Dedifferentiated amniotic fluid mesenchymal stem cell (primary cell): Measurements from ENCODE around the gene INPP5A.
"Not testable (repeated sequence)": the region's sequence is repeated elsewhere in the genome, so short reads cannot be mapped to it uniquely, and the experiment has no call there.

Source experiments
- DNase-seq: peaks from one replicate; pipeline ENCODE4 v3.0.0-alpha.2; 2016; ENCODE audit errors: extremely low spot score

Gene INPP5A

GRCh38 chr10:132813560-132814468 lies 276.2 kb downstream of the INPP5A start:
- no peak for DNase-seq

GRCh38 chr10:132814469-132814856 lies 276.9 kb downstream of the INPP5A start:
- DNase-seq, result no peak

- DNase-seq, result no peak
Measured at GRCh38 chr10:132815168-132815857, 277.7 kb downstream of the INPP5A start.

- no peak for DNase-seq
Measured at GRCh38 chr10:132816718-132817117, 279.1 kb downstream of the INPP5A start.

- DNase-seq, result no peak
Measured at GRCh38 chr10:132817701-132818211, 280.2 kb downstream of the INPP5A start.

- DNase-seq, result no peak
Measured at GRCh38 chr10:132820056-132820455, 282.5 kb downstream of the INPP5A start.

GRCh38 chr10:132825783-132826523 lies 288.4 kb downstream of the INPP5A start:
- not testable (repeated sequence) for DNase-seq

GRCh38 chr10:132826524-132827422 lies 289.2 kb downstream of the INPP5A start:
- no peak for DNase-seq

- no peak for DNase-seq
Measured at GRCh38 chr10:132827423-132827789, 289.8 kb downstream of the INPP5A start.

GRCh38 chr10:132827861-132828539 lies 290.4 kb downstream of the INPP5A start:
- DNase-seq, result no peak

GRCh38 chr10:132828681-132829080 lies 291.1 kb downstream of the INPP5A start:
- no peak for DNase-seq

- no peak for DNase-seq
Measured at GRCh38 chr10:132829403-132829802, 291.8 kb downstream of the INPP5A start.

- DNase-seq, result no peak
Measured at GRCh38 chr10:132832186-132832969, 294.8 kb downstream of the INPP5A start.
